ENCODE data around the gene CHRNE. TPM values are rescaled to one million over a fixed set of nuclear protein-coding genes. Genes with fewer than 3 reads are reported as not detected.

The CHRNE gene
- total and polyA plus RNA-seq, 2 of the 8 experiments (the other 6 are each of a cell fraction or from before 2014, with no cell fraction given): 0.15 to 0.33 TPM

GRCh38 chr17:4944554-4945175 is 41.8 kb upstream of the CHRNE start:
- H2BK20ac ChIP-seq (ENCODE audit: low read length): no peak overlapping the region
- H3K23me2 ChIP-seq (ENCODE audit: low read depth, low read length): peaks cover 19% of the 10 kb centered on the region
- H3K36me3 ChIP-seq (ENCODE audit: control insufficient read depth in 2 of 4, insufficient read depth in 4 of 4, low read length in 3 of 4): peaks cover 8 to 42% (median 28%) of the 10 kb centered on the region in 4 experiments
- H2BK12ac ChIP-seq (ENCODE audit: low read depth, low read length): no peak overlapping the region
- WGBS, 2 experiments (ENCODE audit: extremely low coverage in 1 of 2, insufficient coverage in 1 of 2, insufficient read length in 1 of 2, insufficient replicate concordance in 2 of 2, low coverage in 1 of 2, low lambda C conversion rate in 2 of 2, missing lambda C conversion rate in 1 of 2): 81% methylated on average over 8 of the region's 8 CpGs; no CpG with 5 or more reads in 1 of the 2 experiments
- H3K56ac ChIP-seq (replicated peaks; ENCODE audit: insufficient read length, low read depth, low read length): no peak overlapping the region
- no peak overlapping the region; a peak in 1 of 7 replicates for H3K9ac ChIP-seq (replicated peaks in 1 of 4; ENCODE audit: extremely low read depth in 1 of 4, low read depth in 3 of 4, low read length in 3 of 4)
- no peak overlapping the region for H2BK15ac ChIP-seq (ENCODE audit: low read length)
- H4K91ac ChIP-seq (replicated peaks; ENCODE audit: insufficient read length, low read length): no peak overlapping the region
- no peak for FAIRE-seq
- no peak overlapping the region for H3K4me3 ChIP-seq (ENCODE audit: extremely low read depth in 1 of 4, insufficient read depth in 2 of 4, low read depth in 3 of 4, low read length in 4 of 4)
- no peak overlapping the region for H3K23ac ChIP-seq (ENCODE audit: insufficient read length)
- H3K4me1 ChIP-seq (replicated peaks in 1 of 4; ENCODE audit: control insufficient read depth in 3 of 4, insufficient read depth in 4 of 4, low read length in 3 of 4): peaks cover 3 to 10% (median 5%) of the 10 kb centered on the region in 4 experiments; a peak in 6 of 7 replicates
- ChIA-PET POLR2A (ENCODE audit: partially characterized antibody) (interaction anchor here (0.6 to 32.4 kb wide), 12 partner anchors 2 to 213 kb away, joined by 3 to 987 read pairs (median 4); partner anchors contain the start of genes C17orf107, ENO3, MED11 and PFN1), CTCF (ENCODE audit: partially characterized antibody) (interaction anchor here (1.5 kb wide), 1 partner anchor 36 kb away, joined by 5 read pairs; no protein-coding TSS in a partner anchor)
- H2BK5ac ChIP-seq (ENCODE audit: low read depth, low read length): no peak overlapping the region; the same call in 1 of the 2 replicates
- H3K14ac ChIP-seq (ENCODE audit: insufficient read length): no peak overlapping the region
- peak overlapping the region in 1 of 2 experiments; percentile 95; a peak in 1 of 4 replicates for H3K4me2 ChIP-seq (ENCODE audit: insufficient read depth in 1 of 2, low read depth in 2 of 2, low read length in 2 of 2)
- H3K9me3 ChIP-seq (ENCODE audit: insufficient read depth in 2 of 2, low read depth in 1 of 2, low read length in 1 of 2): no peaks in the 10 kb centered on the region
- H4K5ac ChIP-seq (ENCODE audit: insufficient read length, low read depth, low read length): no peak overlapping the region
- peaks cover 2% of the 10 kb centered on the region; the same call in 1 of the 2 replicates for H3K79me1 ChIP-seq (ENCODE audit: low read depth, low read length)
- peaks cover 8 to 57% of the 10 kb centered on the region in 2 experiments for H3K79me2 ChIP-seq (ENCODE audit: control insufficient read depth in 1 of 2, insufficient read depth in 2 of 2, low read length in 2 of 2)
- no peak for DNase-seq (ENCODE audit: low read depth in 1 of 2, low spot score in 2 of 2)
- H3K27me3 ChIP-seq (replicated peaks in 1 of 4; ENCODE audit: control insufficient read depth in 3 of 4, extremely low read depth in 1 of 4, insufficient read depth in 3 of 4, low read length in 3 of 4): no peaks in the 10 kb centered on the region
- no peak overlapping the region for H2AFZ ChIP-seq (ENCODE audit: low read length)
- H3K18ac ChIP-seq (ENCODE audit: extremely low read depth, low read length): no peak overlapping the region
- no peak overlapping the region for H2AK5ac ChIP-seq (ENCODE audit: low read depth, low read length)
- peak overlapping the region; percentile 33; the same call in 1 of the 2 replicates for H3K27ac ChIP-seq (ENCODE audit: low read depth, low read length)
- peak overlapping the region; percentile 48; the same call in 1 of the 2 replicates for H4K8ac ChIP-seq (ENCODE audit: extremely low read depth, insufficient read depth, low read length)
- no peak overlapping the region for H3K4ac ChIP-seq (replicated peaks; ENCODE audit: insufficient read length, low read depth, low read length)
- H4K20me1 ChIP-seq (replicated peaks in 1 of 2; ENCODE audit: control insufficient read depth in 1 of 2, insufficient read depth in 2 of 2, low read length in 2 of 2): peaks cover 16 to 23% of the 10 kb centered on the region in 2 experiments
- no peak overlapping the region for H2BK120ac ChIP-seq (replicated peaks; ENCODE audit: low read depth, low read length)
- TF ChIP-seq EGR1 (IDR thresholded peaks at IDR 0.05; ENCODE audit: borderline replicate concordance, low read depth, low read length) (no peak), ASH2L (IDR thresholded peaks at IDR 0.05; ENCODE audit: low read length) (no peak), POLR2AphosphoS5 (IDR thresholded peaks at IDR 0.05; ENCODE audit: low read depth, low read length) (peak; percentile 80; the same call in 1 of the 2 replicates), BCL11A (IDR thresholded peaks at IDR 0.05; ENCODE audit: low read depth in 2 of 2, low read length in 2 of 2) (no peak), SIN3A (conservative IDR thresholded peaks at IDR 0.05 in 1 of 2, IDR thresholded peaks at IDR 0.05 in 1 of 2; ENCODE audit: low read depth in 1 of 2, low read length in 2 of 2) (0 out of 4 replicates have a peak, but pooled peaks of 1 of the 2 experiments have one; percentile 40)
- TF ChIP-seq, protein P1, sequence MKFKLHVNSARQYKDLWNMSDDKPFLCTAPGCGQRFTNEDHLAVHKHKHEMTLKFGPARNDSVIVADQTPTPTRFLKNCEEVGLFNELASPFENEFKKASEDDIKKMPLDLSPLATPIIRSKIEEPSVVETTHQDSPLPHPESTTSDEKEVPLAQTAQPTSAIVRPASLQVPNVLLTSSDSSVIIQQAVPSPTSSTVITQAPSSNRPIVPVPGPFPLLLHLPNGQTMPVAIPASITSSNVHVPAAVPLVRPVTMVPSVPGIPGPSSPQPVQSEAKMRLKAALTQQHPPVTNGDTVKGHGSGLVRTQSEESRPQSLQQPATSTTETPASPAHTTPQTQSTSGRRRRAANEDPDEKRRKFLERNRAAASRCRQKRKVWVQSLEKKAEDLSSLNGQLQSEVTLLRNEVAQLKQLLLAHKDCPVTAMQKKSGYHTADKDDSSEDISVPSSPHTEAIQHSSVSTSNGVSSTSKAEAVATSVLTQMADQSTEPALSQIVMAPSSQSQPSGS (IDR thresholded peaks at IDR 0.05; ENCODE audit: low read length): no peak; the same call in 1 of the 2 replicates
- TF ChIP-seq, protein P2, sequence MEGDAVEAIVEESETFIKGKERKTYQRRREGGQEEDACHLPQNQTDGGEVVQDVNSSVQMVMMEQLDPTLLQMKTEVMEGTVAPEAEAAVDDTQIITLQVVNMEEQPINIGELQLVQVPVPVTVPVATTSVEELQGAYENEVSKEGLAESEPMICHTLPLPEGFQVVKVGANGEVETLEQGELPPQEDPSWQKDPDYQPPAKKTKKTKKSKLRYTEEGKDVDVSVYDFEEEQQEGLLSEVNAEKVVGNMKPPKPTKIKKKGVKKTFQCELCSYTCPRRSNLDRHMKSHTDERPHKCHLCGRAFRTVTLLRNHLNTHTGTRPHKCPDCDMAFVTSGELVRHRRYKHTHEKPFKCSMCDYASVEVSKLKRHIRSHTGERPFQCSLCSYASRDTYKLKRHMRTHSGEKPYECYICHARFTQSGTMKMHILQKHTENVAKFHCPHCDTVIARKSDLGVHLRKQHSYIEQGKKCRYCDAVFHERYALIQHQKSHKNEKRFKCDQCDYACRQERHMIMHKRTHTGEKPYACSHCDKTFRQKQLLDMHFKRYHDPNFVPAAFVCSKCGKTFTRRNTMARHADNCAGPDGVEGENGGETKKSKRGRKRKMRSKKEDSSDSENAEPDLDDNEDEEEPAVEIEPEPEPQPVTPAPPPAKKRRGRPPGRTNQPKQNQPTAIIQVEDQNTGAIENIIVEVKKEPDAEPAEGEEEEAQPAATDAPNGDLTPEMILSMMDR (IDR thresholded peaks at IDR 0.05; ENCODE audit: control extremely low read depth in 1 of 3, insufficient read depth in 1 of 3, low read depth in 1 of 3, low read length in 3 of 3): no peak

Data from H1 (cell line).